Fibroblast of skin of left quadriceps (primary cell): ENCODE results near the gene CRADD.
"Not testable (repeated sequence)": the region's sequence is repeated elsewhere in the genome, so short reads cannot be mapped to it uniquely, and the experiment has no call there.

Source experiments
- DNase-seq, 2 experiments: peaks; one replicate each; pipeline ENCODE4 v3.0.0-alpha.2; 2013; ENCODE audit warnings: low read depth in 2 of 2

CRADD gene

DNA sequence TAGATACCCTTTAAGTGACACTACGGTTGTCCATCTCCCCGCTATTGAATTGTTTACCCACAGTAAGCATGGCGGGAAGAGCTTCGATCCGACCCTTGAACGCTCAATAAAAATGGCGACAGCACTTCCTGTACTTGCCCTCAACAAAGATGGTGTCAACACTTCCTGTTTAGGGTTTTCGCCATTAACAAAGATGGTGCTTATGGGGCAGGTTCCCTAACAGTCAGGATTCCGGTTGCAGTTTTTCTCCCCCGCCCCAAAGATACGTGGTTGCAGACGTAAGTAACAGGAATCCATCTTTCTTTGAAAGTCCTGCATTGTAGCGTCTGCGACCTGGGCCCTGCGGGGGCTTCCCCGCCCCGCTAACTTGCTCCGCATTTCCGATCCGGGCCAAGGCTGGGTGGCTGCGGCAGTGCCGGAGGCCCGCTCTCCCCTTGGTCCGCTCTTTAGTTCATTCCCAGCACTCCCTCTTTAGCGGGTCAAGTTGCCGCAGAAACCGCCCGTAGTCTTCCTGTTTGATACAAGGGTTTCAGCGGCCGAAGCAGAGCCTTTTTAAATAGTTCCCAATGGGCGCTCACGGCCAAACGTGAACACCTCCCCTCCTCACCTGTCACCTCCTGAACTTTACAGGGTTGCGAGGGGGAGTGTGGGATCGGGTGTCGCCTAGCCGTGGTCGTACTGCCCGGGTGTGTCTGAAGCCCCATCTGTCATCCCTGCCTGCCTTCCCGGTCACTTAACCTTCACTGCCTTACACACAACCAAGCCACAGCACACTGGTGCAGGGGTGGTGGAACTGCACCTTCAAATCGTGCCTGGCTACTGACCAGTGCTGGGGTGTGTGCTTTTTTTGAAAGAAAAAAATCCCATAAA is at the start of gene CRADD:
Gene CRADD, plus strand, starts transcription at position 181 of the 870 bp plus-strand sequence.
- DNase-seq: peak; percentile 98 to 99

DNA sequence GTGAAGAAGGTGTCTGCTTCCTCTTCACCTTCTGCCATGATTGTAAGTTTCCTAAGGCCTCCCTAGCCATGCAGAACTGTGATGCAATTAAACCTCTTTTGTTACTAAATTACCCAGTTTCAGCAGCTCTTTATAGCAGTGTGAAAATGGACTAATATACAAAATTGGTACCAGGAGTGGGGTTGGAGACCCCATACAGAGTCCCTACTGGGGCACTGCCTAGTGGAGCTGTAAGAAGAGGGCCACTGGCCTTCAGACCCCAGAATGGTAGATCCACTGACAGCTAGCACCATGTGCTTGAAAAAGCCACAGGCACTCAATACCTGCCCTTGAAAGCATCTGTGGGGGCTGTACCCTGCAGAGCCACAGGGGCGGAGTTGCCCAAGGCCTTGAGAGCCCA is 44.8 kb upstream of the CRADD start:
- DNase-seq: no peak

DNA sequence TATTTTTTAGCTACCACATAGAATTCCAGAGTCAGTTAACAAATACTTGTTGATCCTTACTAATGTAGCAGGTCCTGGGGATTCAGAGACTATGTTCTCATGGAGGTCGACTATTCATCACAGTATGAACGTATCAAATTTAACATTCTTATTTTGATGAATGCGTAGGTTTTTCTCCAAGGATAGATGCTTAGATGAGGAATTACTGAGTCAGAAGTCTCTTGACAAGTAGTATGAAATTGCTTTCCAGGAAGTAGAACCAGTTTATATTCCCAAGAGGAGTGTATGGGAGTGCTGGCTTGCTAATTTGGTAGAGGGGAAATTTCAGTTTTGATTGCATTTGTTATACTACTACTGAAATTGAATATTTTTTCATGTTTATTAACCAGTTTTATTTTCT is 42.8 kb upstream of the CRADD start:
- DNase-seq: peak; percentile 30 to 31

DNA sequence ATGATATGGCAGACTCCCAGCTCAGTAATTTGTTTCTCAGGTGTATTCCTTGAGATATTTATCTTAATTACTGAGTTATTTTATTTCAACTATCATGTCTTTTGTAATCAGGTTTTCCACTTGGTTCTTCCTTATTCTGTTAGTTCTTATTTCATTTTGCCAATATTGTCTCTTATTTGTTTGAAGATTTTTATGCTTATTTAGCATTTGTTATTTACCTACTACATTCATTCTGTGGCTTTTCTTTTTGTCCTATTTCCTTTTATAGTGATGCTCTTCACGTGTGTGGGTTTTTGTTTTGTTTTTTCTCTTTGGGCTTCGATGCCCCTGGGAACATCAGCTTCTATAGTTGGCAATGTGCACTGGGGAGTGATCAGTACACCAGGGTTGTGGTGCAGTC is 40.5 kb upstream of the CRADD start:
- no peak for DNase-seq

DNA sequence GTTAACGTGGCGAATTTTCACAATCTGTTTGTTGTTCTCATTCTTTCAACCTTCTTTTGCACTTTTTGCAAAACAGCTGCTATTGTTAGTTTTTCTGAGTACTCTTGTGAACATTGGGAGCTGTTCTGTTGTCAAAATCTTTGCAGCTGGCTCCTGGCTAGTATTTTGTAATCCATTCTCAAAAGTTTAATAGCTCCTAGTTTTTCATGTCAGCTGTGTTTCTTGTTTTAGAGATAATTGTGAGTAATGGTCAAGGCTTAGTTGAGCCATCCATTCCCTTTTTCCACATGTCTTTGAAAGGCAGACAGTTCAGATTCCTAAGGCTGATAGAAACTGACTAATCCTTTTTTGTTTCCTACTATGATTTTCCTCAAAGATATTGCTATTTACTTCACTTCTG is 39.1 kb upstream of the CRADD start:
- DNase-seq: peak in 1 of 2 experiments; percentile 30

DNA sequence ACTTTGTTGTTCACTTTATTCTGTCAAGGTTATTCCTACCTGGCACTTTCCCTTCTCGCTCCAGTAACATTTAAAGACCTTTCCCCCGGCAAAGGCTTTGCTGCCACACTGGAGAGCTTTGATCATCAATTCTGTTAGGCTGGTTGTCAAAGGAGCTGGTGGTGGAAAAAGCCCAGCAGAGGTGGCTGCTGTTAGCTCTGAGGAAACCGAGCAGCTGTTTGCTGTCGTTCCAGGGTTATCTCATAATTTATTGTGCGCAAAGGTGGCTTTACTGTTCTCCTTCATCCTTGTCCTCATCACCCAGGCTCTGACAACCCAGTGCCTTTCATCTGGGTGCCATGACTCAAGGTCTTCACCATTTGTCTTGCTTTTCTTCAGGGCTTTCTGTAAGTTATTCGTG is 38.2 kb upstream of the CRADD start:
- DNase-seq: no peak

DNA sequence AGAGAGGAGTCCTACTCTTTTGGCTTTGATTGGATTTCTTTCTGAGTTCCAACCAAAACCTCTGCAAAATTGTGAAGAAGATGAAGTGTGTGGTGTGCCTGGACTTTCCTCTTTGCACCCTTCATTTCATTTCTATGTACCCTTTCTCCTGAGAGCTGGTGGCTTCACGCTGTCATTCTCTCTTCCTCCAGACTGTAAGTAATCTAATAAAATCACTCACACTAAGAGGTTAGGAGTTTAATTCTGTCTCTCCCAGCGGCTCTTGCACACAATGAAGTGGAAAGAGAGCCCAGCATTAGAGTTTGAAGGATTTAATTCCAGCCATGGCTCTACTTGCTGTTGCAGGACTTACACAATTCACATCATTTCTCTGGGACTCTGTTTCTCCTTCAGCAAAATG is 37.8 kb upstream of the CRADD start:
- DNase-seq: no peak

DNA sequence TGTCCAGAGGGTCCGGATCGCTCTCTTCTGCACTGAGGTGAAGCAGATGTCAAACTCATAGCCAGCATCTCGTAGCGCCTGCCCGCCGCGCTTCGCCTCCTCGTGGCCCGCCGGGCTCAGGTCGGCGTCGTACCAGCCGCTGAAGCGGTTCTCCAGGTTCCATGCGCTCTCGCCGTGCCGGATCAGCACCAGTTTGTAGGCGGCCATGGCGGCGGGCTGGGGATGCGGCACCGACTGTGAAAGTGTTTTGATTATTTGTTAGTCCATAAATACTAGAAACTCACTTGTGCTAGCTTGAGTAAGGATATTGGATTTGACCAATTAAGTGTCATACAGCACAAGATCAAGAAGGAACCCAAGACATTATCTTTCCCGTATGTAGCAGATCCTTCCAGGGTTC is 35.8 kb upstream of the CRADD start:
- DNase-seq: not testable (repeated sequence)

DNA sequence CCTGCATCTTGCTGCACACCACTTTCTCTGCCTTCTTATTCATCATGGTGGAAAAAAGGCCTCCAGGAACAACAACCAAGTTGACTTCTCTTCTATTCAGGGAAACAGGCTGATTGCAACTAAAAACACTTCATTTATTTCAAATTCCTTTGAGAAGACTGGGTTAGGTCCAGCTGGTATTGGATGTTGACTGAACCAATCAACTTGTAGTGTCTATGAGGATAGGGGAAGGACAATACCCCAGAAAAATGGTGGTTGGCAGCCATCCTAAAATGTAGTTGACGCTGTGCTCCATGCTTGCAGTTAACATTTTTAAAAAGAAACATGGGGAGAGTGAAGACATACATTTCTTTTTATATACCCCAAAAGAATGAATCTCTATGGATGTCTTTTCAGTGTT is 34.4 kb upstream of the CRADD start:
- no peak for DNase-seq

DNA sequence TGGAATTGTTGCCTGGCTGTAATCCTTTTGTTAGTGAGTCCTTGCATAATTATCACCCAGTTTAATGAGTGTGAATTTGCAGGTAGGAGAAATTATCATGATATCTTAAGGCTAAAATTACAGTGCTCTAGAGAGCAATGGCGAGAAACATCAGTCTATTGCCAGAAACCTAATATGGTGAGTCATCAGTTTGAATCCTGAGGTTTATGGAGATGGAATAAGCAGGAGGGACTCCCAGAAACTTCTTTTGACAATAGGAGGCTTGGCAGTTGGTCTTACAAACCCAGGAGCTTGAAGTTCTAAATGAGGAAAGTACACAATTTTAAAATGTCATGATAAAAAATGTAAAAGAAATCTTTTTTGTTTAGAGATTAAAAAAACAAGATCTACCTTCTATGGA is 31.5 kb upstream of the CRADD start:
- DNase-seq: peak in 1 of 2 experiments; percentile 29

DNA sequence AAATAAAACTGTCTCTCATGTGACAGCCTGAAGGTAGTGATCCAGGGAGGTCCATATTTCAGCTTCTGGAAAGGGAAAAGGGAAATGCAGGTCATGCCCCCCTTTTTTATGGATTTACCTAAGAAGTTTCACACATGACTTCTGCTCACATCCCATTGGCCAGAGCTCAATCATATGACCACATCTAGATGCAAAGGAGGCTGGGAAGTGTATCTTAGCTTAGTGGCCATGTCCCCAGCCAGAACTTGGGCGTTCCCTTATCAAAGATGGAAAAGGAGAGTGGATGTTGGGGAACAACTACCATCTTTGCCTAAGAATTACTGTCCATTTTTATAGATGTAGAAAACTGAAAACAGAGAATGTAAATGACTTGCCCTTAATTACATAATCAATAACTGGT is 26.5 kb upstream of the CRADD start:
- DNase-seq: no peak

DNA sequence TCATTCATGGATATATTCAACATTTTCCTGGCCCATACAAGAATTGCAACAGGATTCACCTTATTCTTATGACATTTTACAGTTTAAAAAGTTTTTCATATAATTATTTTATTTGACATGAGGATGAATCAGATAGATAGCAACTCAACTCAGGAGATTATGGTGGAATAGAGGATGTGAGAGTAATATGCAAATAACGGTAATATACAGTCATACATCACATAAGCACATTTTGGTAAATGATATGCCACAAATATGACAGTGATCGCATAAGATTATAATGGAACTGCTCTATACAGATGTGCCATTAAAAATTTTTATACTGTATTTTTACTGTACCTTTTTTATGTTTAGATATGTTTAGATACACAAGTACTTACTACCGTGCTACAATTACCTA is 24.1 kb upstream of the CRADD start:
- DNase-seq: no peak

DNA sequence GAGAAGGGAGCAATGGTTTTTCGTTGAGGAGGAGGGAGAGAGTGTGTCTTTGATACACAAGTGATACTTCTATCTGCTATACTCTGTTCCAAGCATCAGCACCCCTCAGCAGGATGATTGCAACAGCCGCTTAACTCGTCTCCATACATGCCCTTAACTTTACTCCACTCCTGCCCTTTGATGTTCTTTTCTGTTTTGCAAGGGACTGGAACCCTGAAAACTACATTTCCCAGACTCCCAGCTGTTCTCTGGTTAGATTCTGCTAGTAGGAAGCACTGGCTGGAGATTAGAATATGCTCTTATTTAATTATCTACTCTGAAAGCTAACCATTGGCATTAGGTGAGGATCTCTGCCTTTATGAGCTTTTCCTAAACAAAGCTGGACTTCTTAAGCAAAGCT is 23.5 kb upstream of the CRADD start:
- DNase-seq: no peak

DNA sequence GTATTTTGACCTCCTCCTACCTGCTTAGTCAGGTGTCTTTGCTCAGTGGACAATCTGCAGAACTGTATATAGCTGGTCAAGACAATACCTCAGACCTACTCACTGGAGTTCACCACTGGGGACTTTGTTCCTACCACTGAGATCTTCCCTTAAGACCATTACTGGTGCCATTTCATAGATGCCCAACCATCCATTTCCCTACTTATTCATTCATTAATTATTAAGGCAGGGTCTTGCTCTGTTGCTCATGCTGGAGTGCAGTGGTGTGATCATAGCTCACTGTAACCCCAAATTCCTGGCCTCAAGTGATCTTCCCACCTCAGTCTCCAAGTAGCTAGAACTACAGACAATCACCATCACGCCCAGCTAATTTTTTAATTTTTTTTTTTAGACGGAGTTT is 22.8 kb upstream of the CRADD start:
- no peak for DNase-seq

DNA sequence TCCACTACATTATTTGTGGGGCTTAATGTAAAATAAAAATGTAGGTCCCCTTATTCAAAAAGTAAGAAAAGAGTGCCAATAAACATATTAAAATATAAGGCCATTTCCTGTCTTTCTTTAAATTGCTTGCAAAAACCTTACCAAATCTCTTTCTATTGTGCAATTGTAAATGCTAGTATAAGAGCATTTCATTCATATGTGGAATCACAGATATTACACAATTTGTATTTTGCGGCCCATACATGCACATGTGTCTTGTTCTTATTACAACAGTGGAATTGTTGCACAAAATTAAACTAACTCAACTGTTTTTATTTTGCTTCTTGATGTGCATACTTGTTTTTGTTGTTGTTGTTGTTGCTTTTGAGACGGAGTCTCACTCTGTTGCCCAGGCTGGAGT is 20.1 kb upstream of the CRADD start:
- no peak for DNase-seq

DNA sequence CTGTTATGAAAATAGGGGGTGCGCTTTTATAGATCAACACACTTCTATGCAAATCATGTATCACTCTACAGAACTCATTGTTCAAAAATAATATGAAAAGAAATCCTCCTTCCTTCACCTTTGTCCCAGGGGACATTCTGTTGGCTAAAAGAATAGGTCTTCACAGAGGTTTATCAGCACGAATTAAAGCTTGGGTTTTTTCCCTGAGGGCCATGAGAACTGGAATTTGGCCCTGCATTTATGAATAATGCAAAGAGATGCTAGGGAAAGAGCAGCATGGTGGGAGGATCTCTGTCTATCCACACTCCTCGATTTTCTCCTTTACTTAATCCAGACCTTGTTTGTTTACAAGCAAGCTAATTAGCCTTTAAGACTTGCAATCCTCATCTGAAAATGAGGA is 16.2 kb upstream of the CRADD start:
- DNase-seq: no peak

DNA sequence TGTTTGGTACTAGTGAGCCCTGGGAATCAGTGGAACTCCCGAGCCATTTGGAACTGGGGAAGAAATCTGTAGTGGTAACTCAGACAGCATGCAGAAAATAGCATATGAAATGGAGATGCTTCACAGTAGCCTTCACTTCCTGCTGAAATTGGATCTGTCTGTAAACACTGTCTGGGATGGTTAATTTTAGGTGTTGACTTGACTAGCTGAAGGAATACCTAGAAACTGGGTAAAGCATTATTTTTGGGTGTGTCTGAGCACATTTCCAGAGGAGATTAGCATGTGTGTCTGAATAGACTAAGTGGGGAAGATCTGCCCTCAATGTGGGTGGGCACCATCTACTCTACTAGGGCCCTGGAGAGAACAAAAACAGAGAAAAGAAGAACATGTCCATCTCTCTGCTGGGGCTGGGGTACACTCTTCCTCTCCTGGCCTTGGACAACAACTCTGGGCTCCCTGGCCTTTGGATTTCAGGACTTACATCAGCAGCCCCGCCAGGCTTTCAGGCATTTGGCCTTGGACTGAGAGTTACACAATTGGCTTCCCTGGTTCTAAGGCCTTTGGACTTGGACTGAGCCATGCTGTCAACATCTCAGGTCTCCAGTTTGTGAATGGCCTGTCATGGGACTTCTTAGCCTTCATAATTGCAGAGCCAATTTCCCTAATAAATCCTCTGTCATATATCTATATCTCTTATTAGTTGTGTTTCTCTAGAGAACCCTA is 14.0 kb upstream of the CRADD start:
- DNase-seq: no peak

DNA sequence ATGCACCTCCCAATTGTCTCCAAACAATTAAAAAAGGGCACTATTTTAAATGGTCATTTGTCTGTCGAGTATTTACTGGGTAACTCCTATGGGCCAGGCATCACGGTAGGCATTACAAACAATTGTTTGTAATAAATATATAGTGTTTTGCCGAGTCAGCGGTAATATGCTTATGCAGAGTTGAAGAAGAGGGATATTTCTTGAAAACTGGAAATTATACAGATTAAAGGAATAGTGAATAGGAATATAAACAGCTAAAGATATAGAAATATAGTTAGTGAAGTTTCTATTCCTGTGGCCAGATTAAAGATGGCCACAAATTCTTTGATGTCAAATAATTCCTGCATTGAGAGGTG is 13.5 kb upstream of the CRADD start:
- no peak for DNase-seq

DNA sequence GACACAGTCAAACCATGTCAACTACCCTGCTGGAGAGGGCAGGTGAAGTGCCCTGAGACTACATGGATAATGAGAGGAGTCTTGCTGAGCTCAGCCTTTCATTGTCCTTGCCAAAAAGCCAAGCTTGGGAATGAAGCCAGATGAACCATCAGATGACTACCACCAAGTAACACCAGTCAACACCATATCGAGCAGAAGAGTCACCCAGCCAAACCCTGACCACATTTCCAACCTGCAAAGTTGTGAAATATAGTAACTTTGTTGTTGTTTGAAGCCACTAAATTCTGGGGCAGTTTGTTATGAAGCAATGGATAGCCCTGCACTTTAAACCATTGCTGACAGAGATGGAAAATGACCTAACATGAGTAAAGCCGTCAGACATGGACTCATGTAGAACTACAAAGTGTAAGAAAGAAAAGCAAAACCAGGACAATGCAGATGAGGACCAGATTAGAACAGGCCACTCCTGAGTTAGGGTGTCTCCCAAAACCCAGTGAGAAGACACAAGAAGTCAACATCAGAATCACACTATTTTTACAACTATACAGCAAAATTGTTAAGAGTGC is 12.5 kb upstream of the CRADD start:
- DNase-seq: no peak

DNA sequence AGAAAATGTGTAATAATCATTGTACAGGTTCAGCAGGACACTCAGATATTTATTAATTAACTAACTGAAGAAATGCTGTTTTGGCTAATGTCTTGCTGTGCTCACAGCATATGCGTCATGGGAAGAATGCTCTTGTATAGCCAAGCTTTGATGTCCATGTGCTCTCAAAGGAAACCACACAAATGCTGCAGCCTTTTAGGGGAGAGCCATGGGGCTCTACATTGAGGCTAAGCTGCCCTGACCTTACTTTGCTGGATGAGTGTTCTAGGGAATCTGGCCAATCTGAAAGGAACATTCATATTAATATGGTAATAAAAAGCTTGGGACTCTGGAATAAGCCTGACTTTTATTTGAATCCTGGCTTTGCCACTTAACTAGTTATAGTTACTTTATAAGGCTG is 9.5 kb upstream of the CRADD start:
- DNase-seq: no peak

DNA sequence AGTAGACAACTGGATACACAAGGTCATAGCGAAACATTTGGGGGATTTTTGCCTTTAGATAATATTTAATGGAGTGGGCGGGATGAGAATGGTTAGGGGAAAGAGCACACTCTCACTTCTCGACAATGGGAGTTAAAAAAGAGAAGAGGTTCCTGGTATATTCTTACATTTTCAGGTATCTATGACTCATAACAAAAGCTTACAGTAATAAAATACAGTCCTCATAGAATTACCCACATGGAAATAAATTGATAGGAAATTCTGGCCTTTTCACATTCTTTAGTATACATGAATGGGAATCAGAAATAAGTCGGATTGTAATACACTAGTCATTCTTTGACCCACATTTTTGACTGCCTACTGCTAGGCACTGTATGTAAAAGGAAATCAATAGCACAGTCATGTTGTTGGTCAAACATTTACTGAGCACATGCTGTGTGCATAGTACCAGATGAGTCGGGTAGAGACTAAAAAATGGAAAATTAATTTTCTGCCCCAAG is 8.2 kb upstream of the CRADD start:
- DNase-seq: no peak

DNA sequence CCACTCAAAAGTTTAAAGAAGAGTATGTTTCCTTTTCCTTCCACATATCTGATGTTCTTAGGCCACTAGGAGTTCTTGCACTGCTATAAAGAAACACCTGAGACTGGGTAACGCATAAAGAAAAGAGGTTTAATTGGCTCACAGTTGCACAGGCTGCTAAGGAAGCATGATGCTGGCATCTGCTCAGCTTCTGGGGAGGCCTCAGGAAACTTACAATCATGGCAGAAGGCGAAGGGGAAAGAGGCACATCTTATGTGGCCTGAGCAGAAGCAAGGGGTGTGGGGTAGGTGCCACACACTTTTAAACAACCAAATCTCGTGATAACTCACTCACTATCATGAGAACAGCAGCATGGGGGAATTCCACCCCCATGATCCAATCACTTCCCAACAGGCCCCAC is 7.7 kb upstream of the CRADD start:
- no peak for DNase-seq

DNA sequence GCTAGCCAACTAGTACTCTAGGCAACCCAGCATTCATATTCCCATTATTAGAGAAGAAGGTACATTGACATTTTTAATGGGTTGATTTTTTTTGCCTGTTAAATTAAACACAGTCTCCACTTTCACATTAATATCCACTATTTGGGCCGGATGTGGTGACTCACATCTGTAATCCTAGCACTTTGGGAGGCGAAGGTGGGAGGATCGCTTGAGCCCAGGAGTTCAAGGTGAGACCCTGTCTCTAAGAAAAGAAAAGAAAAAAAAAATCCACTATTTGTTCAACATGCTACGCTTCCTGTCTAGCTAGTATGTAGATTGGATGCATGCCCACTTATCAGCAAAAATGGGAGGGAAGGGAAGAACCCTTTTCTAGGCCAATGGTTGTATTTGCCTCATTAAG is 7.1 kb upstream of the CRADD start:
- no peak for DNase-seq
